Esophagus squamous epithelium (tissue), 5 donors: ENCODE measurements around the gene EPS8. TPM values are rescaled to one million over a fixed set of nuclear protein-coding genes. Genes with fewer than 3 reads are reported as not detected.
A peak's percentile ranks its signal among the peaks of the same experiment; 100 is the strongest.

Experiments used
- DNase-seq: peaks from one replicate; lab custom pipeline; 2025; lab: John Stamatoyannopoulos, UW
- H3K27ac ChIP-seq, 4 donors: fragments of 200-600 bp; sonication (generic); one replicate each; pipeline ENCODE4 v1.5.1; 2016 to 2019; ENCODE audit warnings: mild to moderate bottlenecking in 1 of 4
- H3K27me3 ChIP-seq, 4 donors: fragments of 200-600 bp; sonication (generic); 1 replicate in 3 of 4; 2 replicates in 1 of 4; pipeline versions ENCODE4 v1.5.1 to v1.6.0; 2017 to 2021; ENCODE audit warnings: antibody characterized with exemption in 1 of 4
- H3K36me3 ChIP-seq, 3 donors: fragments of 200-600 bp; sonication (generic); one replicate each; pipeline ENCODE4 v1.5.1; 2016 to 2019
- H3K4me1 ChIP-seq, 3 donors: fragments of 200-600 bp; sonication (generic); one replicate each; pipeline ENCODE4 v1.5.1; 2017 to 2019
- H3K4me3 ChIP-seq, 4 donors: fragments of 200-600 bp; sonication (generic); 1 replicate in 3 of 4; 2 replicates in 1 of 4; pipeline ENCODE4 v1.5.1; 2016 to 2019; ENCODE audit warnings: mild to moderate bottlenecking in 2 of 4, moderate library complexity in 1 of 4
- H3K9me3 ChIP-seq, 3 donors: fragments of 200-600 bp; sonication (generic); one replicate each; pipeline ENCODE4 v1.5.1; 2016 to 2019
- POLR2A ChIP-seq, 4 donors: fragments of 450-650 bp; IDR thresholded peaks; one replicate each; pipeline ENCODE4 v1.6.1; 2017; ENCODE audit warnings: antibody characterized with exemption in 4 of 4, mild to moderate bottlenecking in 4 of 4, moderate library complexity in 3 of 4
- WGBS, 2 donors: methylation state at CpG; one replicate each; pipeline ENCODE4 v1.1.5; 2018; 5-methylcytosine and 5-hydroxymethylcytosine counted together
- intact Hi-C: fragments of 100-400 bp; cut with DNase I; formaldehyde crosslinking; loops from one replicate; pipeline ENCODE4 v1.15.0; 2022
- total RNA-seq, 4 donors: library from RNA; depleted of rRNA; stranded (reverse); fragments of >200 nt; gene quantifications; one replicate each; pipeline ENCODE4 v1.1.0, GENCODE V29; 2016
- TF ChIP-seq, protein P1 (sequence below), 6 experiments: fragments of 450-650 bp in 4 of 6; fragments of 200-600 bp in 2 of 6; sonication (generic) in 2 of 6; IDR thresholded peaks; one replicate each; pipeline ENCODE4 v1.5.1; 2016 to 2019; ENCODE audit warnings: antibody characterized with exemption in 6 of 6, mild to moderate bottlenecking in 4 of 6, moderate library complexity in 4 of 6
- donor health status: DM: yes; HTN: yes; CAD: no.

EPS8 gene
- total RNA-seq, 4 donors from 2014 or later, result 14.2 to 56.6 (median 17.7) TPM

GRCh38 chr12:15722951-15723350 lies 66.2 kb downstream of the EPS8 start:
- no peak for DNase-seq
- Histone ChIP-seq H3K27ac (no peak overlapping the region), H3K4me1 (peaks cover 0 to 59% (median 7%) of the 10 kb centered on the region in 3 donors), H3K9me3 (no peaks in the 10 kb centered on the region), H3K27me3 (no peaks in the 10 kb centered on the region), H3K36me3 (no peaks in the 10 kb centered on the region), H3K4me3 (no peak overlapping the region)
- WGBS, 2 donors, result 100% methylated on average over 1 of the region's 1 CpG
- intact Hi-C loops, result no loop called here
- TF ChIP-seq POLR2A (IDR thresholded peaks at IDR 0.05), result no peak
- TF ChIP-seq, protein P1, sequence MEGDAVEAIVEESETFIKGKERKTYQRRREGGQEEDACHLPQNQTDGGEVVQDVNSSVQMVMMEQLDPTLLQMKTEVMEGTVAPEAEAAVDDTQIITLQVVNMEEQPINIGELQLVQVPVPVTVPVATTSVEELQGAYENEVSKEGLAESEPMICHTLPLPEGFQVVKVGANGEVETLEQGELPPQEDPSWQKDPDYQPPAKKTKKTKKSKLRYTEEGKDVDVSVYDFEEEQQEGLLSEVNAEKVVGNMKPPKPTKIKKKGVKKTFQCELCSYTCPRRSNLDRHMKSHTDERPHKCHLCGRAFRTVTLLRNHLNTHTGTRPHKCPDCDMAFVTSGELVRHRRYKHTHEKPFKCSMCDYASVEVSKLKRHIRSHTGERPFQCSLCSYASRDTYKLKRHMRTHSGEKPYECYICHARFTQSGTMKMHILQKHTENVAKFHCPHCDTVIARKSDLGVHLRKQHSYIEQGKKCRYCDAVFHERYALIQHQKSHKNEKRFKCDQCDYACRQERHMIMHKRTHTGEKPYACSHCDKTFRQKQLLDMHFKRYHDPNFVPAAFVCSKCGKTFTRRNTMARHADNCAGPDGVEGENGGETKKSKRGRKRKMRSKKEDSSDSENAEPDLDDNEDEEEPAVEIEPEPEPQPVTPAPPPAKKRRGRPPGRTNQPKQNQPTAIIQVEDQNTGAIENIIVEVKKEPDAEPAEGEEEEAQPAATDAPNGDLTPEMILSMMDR (IDR thresholded peaks at IDR 0.05), result no peak

DNA sequence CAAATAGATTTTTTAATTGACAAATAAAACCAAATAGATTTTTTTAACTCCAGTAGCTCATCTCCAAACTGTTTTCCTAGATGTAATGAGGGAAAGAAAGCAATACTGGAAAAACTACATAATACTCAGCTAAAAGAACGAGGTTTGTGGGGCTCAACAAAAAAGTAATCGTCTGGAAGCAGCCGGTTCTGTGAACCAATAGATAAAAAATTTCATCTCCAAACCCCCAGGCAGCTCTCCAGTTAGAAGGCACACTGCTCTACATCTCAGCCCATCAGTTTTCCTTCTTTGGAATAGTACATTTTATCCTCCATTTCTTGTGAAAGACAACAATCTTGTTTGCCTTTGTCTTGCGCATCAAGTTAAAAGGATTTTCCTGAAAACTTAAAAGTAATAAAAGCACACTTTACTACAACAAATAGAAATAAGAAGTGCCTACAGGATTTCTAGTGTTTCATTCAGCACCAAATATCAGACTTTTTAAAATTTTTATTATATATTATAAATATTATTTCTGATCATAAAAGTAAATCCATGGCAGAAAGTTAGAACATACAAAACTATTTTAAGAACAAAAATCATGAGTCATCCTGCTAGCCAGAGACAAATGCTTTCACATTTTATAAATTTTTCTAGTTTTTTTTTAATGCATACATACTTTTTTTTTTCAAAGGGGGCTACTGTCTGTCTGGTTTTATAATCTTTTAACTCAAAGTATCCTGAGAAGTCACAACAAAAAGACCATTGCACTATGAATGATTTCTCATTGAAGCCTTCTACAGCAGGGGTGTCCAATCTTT lies 67.7 kb downstream of the EPS8 start:
- Histone ChIP-seq H3K27me3 (no peaks in the 10 kb centered on the region), H3K4me3 (no peak overlapping the region), H3K36me3 (no peaks in the 10 kb centered on the region), H3K4me1 (peaks cover 0 to 62% (median 9%) of the 10 kb centered on the region in 3 donors), H3K27ac (peak overlapping the region in 3 of 4 donors; percentile 36 to 48 (median 47)), H3K9me3 (no peaks in the 10 kb centered on the region)
- intact Hi-C loops, result no loop called here
- DNase-seq, result no peak
- TF ChIP-seq, protein P1 (IDR thresholded peaks at IDR 0.05), result no peak
- TF ChIP-seq POLR2A (IDR thresholded peaks at IDR 0.05), result no peak
- WGBS, 2 donors, result 68 to 70% methylated on average over 4 of the region's 4 CpGs

- 71 to 78% methylated on average over 2 of the region's 2 CpGs for WGBS, 2 donors
- no peaks in the 10 kb centered on the region for H3K36me3 ChIP-seq
- H3K27ac ChIP-seq, result peak overlapping the region in 3 of 4 donors; percentile 36 to 48 (median 47)
- H3K4me1 ChIP-seq, result peaks cover 0 to 60% (median 9%) of the 10 kb centered on the region in 3 donors
- H3K9me3 ChIP-seq, result no peaks in the 10 kb centered on the region
- H3K27me3 ChIP-seq, result no peaks in the 10 kb centered on the region
- no peak for DNase-seq
- H3K4me3 ChIP-seq, result no peak overlapping the region
- intact Hi-C loops, result no loop called here
- TF ChIP-seq, protein P1 (IDR thresholded peaks at IDR 0.05), result no peak
- no peak for TF ChIP-seq POLR2A (IDR thresholded peaks at IDR 0.05)
These were observed 68.9 kb downstream of the EPS8 start for GRCh38 chr12:15720295-15720694.

- Histone ChIP-seq H3K27ac (peak overlapping the region in 2 of 4 donors; percentile 16 to 34), H3K4me3 (no peak overlapping the region), H3K27me3 (no peaks in the 10 kb centered on the region), H3K36me3 (no peaks in the 10 kb centered on the region), H3K9me3 (no peaks in the 10 kb centered on the region), H3K4me1 (peaks cover 0 to 60% (median 9%) of the 10 kb centered on the region in 3 donors)
- TF ChIP-seq, protein P1 (IDR thresholded peaks at IDR 0.05), result no peak
- TF ChIP-seq POLR2A (IDR thresholded peaks at IDR 0.05), result no peak
- no peak for DNase-seq
- 46 to 61% methylated on average over 2 of the region's 2 CpGs for WGBS, 2 donors
- intact Hi-C loops, result no loop called here
These were observed 70.0 kb downstream of the EPS8 start for GRCh38 chr12:15719230-15719629.

DNA sequence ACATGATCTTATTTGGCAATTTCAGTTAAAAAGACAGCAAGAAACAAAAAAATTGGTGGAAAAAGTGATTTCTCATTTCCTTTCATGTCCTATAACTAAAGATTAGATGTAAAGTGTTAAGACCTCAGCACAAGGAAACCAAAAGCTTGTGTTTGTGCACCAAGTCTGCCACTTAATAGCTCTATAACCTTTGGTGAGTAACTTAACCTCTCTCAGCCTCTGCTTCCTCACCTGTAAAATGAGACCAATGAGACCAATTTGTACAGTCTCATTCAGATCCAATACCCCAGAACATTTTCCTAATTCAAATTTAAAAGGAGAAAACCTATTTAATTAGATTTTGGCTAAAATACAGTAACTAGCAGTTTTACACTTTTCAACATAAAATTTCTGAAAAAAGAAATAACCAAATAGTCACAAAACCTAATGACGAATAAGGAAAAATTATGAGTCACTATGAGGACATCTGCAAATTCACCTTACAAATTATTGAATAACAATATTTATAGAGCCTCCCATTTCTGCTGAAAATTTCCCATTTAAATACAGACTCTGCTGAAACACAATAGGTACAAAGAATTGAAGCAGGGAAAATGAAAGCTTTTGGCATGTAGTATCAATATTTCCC lies 71.1 kb downstream of the EPS8 start:
- H3K9me3 ChIP-seq, result no peaks in the 10 kb centered on the region
- no peak for DNase-seq
- intact Hi-C loops, result no loop called here
- WGBS, 2 donors, result 69 to 75% methylated on average over 1 of the region's 1 CpG
- TF ChIP-seq, protein P1 (IDR thresholded peaks at IDR 0.05), result no peak
- TF ChIP-seq POLR2A (IDR thresholded peaks at IDR 0.05), result no peak
- no peaks in the 10 kb centered on the region for H3K36me3 ChIP-seq
- peaks cover 0 to 60% (median 9%) of the 10 kb centered on the region in 3 donors for H3K4me1 ChIP-seq
- no peak overlapping the region for H3K4me3 ChIP-seq
- H3K27me3 ChIP-seq, result no peaks in the 10 kb centered on the region
- no peak overlapping the region for H3K27ac ChIP-seq
